Bronchial epithelial cell (primary cell): ENCODE measurements around the gene ABCF3. TPM values are rescaled to one million over a fixed set of nuclear protein-coding genes. Genes with fewer than 3 reads are reported as not detected.

Experiments used
- DNase-seq: peaks from one replicate; pipeline ENCODE4 v3.0.0-alpha.2; 2010; ENCODE audit warnings: low read depth
- FAIRE-seq: peaks from 2 replicates; lab custom pipeline; 2011; peaks lifted over from hg19 to GRCh38; lab: Jason Lieb, UNC
- H3K27me3 ChIP-seq: 2 replicates; pipeline ENCODE4 v1.5.1; 2011; ENCODE audit warnings: low read length; ENCODE audit not compliant: control insufficient read depth, insufficient read depth
- H3K36me3 ChIP-seq: 2 replicates; pipeline ENCODE4 v1.5.1; 2011; ENCODE audit warnings: low read length; ENCODE audit not compliant: control insufficient read depth, insufficient read depth
- H3K4me3 ChIP-seq: 2 replicates; pipeline ENCODE4 v1.5.1; 2011; ENCODE audit warnings: mild to moderate bottlenecking, low read depth, low read length, control low read depth
- total RNA-seq: library from RNA; depleted of rRNA; stranded (reverse); fragments of >200 nt; gene quantifications from 2 replicates; pipeline ENCODE4 v1.2.1, GENCODE V29; 2014
- TF ChIP-seq, protein P1 (sequence below): IDR thresholded peaks from 2 replicates; pipeline ENCODE4 v1.5.1; 2011; ENCODE audit warnings: mild to moderate bottlenecking, moderate library complexity, low read length, control low read depth, inconsistent platforms; ENCODE audit not compliant: insufficient read depth, severe bottlenecking

The ABCF3 gene
- total RNA-seq, 1 donor from 2014 or later, result 40.0 TPM

- FAIRE-seq (peak; percentile 75), DNase-seq (no peak)
- TF ChIP-seq, protein P1, sequence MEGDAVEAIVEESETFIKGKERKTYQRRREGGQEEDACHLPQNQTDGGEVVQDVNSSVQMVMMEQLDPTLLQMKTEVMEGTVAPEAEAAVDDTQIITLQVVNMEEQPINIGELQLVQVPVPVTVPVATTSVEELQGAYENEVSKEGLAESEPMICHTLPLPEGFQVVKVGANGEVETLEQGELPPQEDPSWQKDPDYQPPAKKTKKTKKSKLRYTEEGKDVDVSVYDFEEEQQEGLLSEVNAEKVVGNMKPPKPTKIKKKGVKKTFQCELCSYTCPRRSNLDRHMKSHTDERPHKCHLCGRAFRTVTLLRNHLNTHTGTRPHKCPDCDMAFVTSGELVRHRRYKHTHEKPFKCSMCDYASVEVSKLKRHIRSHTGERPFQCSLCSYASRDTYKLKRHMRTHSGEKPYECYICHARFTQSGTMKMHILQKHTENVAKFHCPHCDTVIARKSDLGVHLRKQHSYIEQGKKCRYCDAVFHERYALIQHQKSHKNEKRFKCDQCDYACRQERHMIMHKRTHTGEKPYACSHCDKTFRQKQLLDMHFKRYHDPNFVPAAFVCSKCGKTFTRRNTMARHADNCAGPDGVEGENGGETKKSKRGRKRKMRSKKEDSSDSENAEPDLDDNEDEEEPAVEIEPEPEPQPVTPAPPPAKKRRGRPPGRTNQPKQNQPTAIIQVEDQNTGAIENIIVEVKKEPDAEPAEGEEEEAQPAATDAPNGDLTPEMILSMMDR, result no peak
- peaks cover 27% of the 10 kb centered on the region for H3K36me3 ChIP-seq
- no peaks in the 10 kb centered on the region for H3K27me3 ChIP-seq
- H3K4me3 ChIP-seq, result no peak overlapping the region
Observed at GRCh38 chr3:184193991-184194539, 8.1 kb downstream of the ABCF3 start.

DNA sequence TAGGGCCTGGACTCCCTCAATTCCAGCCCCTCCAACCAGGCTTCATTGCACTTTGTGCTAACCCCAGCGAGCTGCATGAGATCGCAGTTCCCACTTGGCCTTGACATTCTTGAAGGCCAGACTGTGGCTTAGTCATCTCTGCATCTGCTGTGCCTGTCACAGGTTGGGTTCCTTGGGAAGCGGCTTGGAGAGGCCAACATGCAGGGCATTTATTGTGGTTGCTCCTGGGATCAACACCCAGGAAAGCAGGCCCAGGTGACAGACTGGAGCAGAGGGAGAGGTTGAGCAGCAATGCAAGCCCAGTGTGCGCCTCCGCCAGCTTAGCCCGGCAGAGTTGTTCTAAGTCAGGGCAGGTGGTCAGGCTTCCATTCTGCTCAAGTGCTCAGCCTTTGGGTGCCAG is 10.5 kb downstream of the ABCF3 start:
- TF ChIP-seq, protein P1, result no peak
- FAIRE-seq, result no peak
- H3K27me3 ChIP-seq, result no peaks in the 10 kb centered on the region
- no peak for DNase-seq
- H3K36me3 ChIP-seq, result peaks cover 13% of the 10 kb centered on the region
- H3K4me3 ChIP-seq, result no peak overlapping the region

DNA sequence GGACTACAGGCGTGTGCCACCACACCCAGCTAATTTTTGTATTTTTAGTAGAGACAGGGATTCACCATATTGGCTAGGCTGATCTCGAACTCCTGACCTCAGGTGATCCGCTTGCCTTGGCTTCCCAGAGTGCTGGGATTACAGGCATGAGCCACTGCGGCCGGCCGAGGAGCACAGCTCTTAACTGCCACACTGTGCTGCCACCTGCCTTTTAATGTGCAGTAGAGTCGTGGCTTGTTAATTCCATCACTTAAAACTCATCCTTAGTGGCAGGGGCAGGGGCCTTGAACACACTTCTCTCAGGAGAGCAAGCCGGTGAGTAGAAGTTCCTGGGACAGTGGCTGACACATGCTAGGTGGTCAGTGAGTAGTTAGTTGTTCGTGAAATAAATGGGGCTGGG is 12.5 kb downstream of the ABCF3 start:
- DNase-seq, result no peak
- no peak for FAIRE-seq
- Histone ChIP-seq H3K4me3 (no peak overlapping the region), H3K36me3 (peaks cover 2% of the 10 kb centered on the region), H3K27me3 (no peaks in the 10 kb centered on the region)
- TF ChIP-seq, protein P1, result no peak

- Histone ChIP-seq H3K4me3 (no peak overlapping the region), H3K36me3 (no peaks in the 10 kb centered on the region), H3K27me3 (no peaks in the 10 kb centered on the region)
- TF ChIP-seq, protein P1, result no peak
- DNase-seq, result no peak
- no peak for FAIRE-seq
Observed at GRCh38 chr3:184200825-184201224, 14.8 kb downstream of the ABCF3 start.

DNA sequence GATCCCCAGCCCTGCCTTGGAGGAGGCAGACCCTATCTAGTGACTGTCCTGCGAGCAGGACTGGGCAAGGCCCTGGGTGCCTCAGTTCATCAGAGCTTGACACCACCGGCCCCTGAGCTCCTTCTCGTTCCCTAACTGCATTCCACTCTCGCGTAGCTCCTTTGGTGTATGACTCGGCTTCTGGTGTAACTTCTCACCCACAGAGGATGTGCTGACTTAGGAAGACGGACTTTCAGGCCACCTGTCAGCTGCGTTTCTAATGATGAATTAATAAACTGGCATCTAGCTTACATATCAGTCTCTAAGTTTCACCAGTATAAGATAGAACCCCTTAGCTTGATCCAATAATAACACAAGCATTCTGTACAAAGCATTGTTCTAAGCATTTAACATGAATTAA is 17.5 kb downstream of the ABCF3 start:
- Histone ChIP-seq H3K4me3 (no peak overlapping the region), H3K27me3 (no peaks in the 10 kb centered on the region), H3K36me3 (no peaks in the 10 kb centered on the region)
- DNase-seq, result no peak
- no peak for FAIRE-seq
- TF ChIP-seq, protein P1, result no peak
